H1 (cell line): ENCODE measurements around the gene PTPRG.

Source experiments
- ASH2L ChIP-seq: fragments of 200-600, 300-600 bp; sonication (generic); IDR thresholded peaks from one replicate; pipeline ENCODE4 v1.7.1; 2017; ENCODE audit warnings: low read length
- CEBPB ChIP-seq: IDR thresholded peaks from 2 replicates; pipeline ENCODE4 v1.6.1; 2012; ENCODE audit warnings: low read depth, low read length
- CTCF ChIP-seq, 3 experiments: IDR thresholded peaks; 1 replicate in 2 of 3; 2 replicates in 1 of 3; pipeline versions ENCODE4 v1.5.1 to v1.6.1; 2011; ENCODE audit warnings: low read length in 3 of 3, mild to moderate bottlenecking in 3 of 3, inconsistent platforms in 2 of 3, low read depth in 1 of 3, moderate library complexity in 1 of 3; ENCODE audit not compliant: insufficient read depth in 1 of 3; ENCODE audit errors: control extremely low read depth in 1 of 3
- EZH2 ChIP-seq: fragments of 200-600 bp; sonication (generic); IDR thresholded peaks from 2 replicates; pipeline ENCODE4 v1.7.1; 2012; ENCODE audit warnings: low read depth, mild to moderate bottlenecking, moderate library complexity, low read length, inconsistent platforms; ENCODE audit not compliant: severe bottlenecking
- POLR2A ChIP-seq, 2 experiments: IDR thresholded peaks; 1 replicate in 1 of 2; 2 replicates in 1 of 2; pipeline ENCODE4 v1.6.1; 2011; ENCODE audit warnings: low read depth in 2 of 2, low read length in 2 of 2, mild to moderate bottlenecking in 2 of 2; ENCODE audit errors: control extremely low read depth in 1 of 2
- POLR2AphosphoS5 ChIP-seq: IDR thresholded peaks from 2 replicates; pipeline ENCODE4 v1.6.1; 2011; ENCODE audit warnings: low read depth, low read length
- RAD21 ChIP-seq, 2 experiments: IDR thresholded peaks in 1 of 2; conservative IDR thresholded peaks in 1 of 2; 2 replicates each; pipeline ENCODE4 v1.6.1; 2011; ENCODE audit warnings: low read depth in 2 of 2, low read length in 2 of 2, improper control_type of control experiment in 1 of 2, inconsistent platforms in 1 of 2, mild to moderate bottlenecking in 1 of 2, moderate library complexity in 1 of 2
- SP4 ChIP-seq: IDR thresholded peaks from 2 replicates; pipeline ENCODE4 v1.6.1; 2012; ENCODE audit warnings: low read length, inconsistent platforms
- TAF1 ChIP-seq: IDR thresholded peaks from 2 replicates; pipeline ENCODE4 v1.6.1; 2011; ENCODE audit warnings: mild to moderate bottlenecking, low read depth, low read length
- USF2 ChIP-seq: IDR thresholded peaks from 2 replicates; pipeline ENCODE4 v1.6.1; 2011; ENCODE audit warnings: low read length, improper control_type of control experiment
- TF ChIP-seq, protein P1 (sequence below): IDR thresholded peaks from 2 replicates; pipeline ENCODE4 v1.6.1; 2012; ENCODE audit warnings: inconsistent platforms

GRCh38 chr3:61577760-61578159 lies 16.4 kb downstream of the PTPRG start:
- TF ChIP-seq USF2 (no peak), RAD21 (IDR thresholded peaks at IDR 0.05 in 1 of 2, conservative IDR thresholded peaks at IDR 0.05 in 1 of 2; ENCODE audit: low read depth in 2 of 2, low read length in 2 of 2) (no peak), ASH2L (no peak), TAF1 (no peak), EZH2 (no peak), CEBPB (no peak), CTCF (IDR thresholded peaks at IDR 0.05; ENCODE audit: control extremely low read depth in 1 of 3, insufficient read depth in 1 of 3, low read depth in 1 of 3, low read length in 3 of 3) (no peak), POLR2A (IDR thresholded peaks at IDR 0.05; ENCODE audit: control extremely low read depth in 1 of 2, low read depth in 2 of 2, low read length in 2 of 2) (no peak), POLR2AphosphoS5 (no peak), SP4 (no peak)
- TF ChIP-seq, protein P1, sequence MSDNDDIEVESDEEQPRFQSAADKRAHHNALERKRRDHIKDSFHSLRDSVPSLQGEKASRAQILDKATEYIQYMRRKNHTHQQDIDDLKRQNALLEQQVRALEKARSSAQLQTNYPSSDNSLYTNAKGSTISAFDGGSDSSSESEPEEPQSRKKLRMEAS: no peak
